Sciatic nerve (tissue), 2 donors: ENCODE data around the gene RASSF6. TPM values are rescaled to one million over a fixed set of nuclear protein-coding genes. Genes with fewer than 3 reads are reported as not detected.
"Not testable (repeated sequence)": the region's sequence is repeated elsewhere in the genome, so short reads cannot be mapped to it uniquely, and the experiment has no call there.

Experiments
- ATAC-seq: fragments of 200-7000 bp; cut with Tn5 transposase; one replicate; pipeline ENCODE4 v1.9.1; 2020; ENCODE audit warnings: mild to moderate bottlenecking, moderate library complexity
- DNase-seq: peaks from one replicate; pipeline ENCODE4 v3.0.0-alpha.2; 2020; ENCODE audit warnings: low spot score
- intact Hi-C: fragments of 100-400 bp; cut with DNase I; formaldehyde crosslinking; loops from one replicate; pipeline ENCODE4 v1.14.2; 2022
- total RNA-seq: library from RNA; stranded (reverse); fragmentation: NEBNext Ultra II Directional; extraction: Animal tissue kit (Norgen Biotek cat#: 25700); gene quantifications from one replicate; pipeline ENCODE4 v1.2.1, GENCODE V29; 2021
- donor health status: DM: no; HTN: no; CAD: no.
- donor health status: DM: no; HTN: no; CAD: no.

RASSF6 gene
- total RNA-seq, 1 donor from 2014 or later: not detected

DNA sequence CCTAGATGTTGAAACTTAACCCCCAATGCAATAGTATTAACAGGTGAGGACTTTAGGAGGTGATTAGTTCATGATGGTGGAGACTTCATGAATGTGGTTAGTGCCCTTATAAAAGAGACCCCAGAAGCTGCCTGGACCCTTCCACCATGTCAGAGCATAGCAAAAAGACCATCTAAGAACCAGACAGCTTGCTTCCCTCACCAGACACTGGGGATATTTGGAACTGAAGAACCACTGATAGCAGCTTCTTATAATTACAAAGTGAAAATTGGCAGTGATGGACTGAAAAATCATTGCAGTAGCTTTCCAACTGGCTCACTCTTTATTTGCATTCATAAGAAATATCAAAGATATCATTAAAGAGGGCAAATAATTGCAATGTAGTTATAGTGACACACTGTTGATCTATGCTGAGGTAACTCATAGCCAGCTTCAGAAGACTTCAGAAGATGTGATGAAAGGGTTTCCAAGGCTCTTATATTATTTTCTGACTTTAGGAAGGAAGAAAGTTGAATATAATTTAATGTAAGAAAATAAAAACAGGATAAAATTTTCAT, 5.8 kb downstream of the RASSF6 start:
- intact Hi-C loops: no loop called here
- no peak for ATAC-seq

DNA sequence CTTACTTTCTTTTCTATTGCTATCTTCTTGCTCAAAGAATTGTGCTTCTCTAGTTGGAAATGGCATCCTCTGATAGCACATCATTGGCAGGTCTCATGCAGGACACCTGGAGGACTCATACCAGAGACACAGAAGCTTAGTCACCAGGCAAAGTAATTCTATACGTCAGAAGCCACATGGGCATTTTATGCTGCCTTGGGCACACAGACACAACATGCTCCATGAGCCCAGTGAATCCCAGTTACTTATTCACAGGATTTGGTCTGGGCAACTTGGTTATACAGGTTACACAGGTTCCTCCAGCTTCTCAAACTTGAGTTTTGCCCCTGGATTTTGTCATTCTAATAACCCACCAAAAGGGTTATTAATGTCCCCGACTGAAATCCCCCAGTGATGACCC, 7.1 kb downstream of the RASSF6 start:
- intact Hi-C loops: no loop called here
- DNase-seq: no peak
- ATAC-seq: no peak

More for the DNA sequence above, 5.8 kb downstream of the RASSF6 start:
- no peak for DNase-seq

DNA sequence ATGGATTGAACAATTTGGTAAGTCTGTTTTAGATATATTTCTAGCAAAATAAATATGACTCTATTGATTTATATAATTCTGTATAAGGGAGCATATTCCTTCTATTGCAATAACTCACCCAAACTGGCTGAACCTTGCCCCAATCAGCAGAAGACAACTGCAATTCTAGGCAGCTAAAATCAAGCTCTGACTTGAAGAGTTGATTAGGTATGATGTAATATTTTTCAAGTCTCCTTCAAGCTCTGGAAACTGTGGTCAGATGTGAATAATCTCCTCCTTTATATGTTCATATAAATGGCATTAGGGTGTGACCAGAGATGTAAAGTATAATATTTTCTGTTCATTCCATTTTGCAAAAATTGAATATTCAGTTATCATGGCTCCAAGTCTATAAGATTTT, 8.2 kb downstream of the RASSF6 start:
- no peak for ATAC-seq
- intact Hi-C loops: no loop called here

DNA sequence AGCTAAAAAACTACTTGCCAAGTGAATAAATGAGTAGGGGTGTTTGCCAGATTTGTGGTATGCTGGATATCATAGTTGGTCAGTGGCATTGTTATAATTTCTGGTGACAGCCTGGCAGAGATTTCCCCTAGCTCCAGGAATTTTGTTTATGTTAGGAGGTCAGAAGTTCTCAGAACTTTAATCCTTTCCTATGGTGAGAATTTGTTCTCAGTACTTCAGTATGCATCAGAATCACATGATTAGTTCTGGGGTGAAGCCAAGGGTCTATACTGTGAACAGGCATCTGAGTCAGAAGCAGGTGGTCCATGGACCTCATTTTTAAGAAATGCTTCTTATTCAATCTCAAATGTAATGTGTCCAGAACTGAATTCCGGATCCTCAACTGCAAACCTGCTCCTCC, 10.5 kb downstream of the RASSF6 start:
- ATAC-seq (no peak), DNase-seq (no peak)
- intact Hi-C loops: no loop called here

More for the DNA sequence above, 8.2 kb downstream of the RASSF6 start:
- no peak for DNase-seq

DNA sequence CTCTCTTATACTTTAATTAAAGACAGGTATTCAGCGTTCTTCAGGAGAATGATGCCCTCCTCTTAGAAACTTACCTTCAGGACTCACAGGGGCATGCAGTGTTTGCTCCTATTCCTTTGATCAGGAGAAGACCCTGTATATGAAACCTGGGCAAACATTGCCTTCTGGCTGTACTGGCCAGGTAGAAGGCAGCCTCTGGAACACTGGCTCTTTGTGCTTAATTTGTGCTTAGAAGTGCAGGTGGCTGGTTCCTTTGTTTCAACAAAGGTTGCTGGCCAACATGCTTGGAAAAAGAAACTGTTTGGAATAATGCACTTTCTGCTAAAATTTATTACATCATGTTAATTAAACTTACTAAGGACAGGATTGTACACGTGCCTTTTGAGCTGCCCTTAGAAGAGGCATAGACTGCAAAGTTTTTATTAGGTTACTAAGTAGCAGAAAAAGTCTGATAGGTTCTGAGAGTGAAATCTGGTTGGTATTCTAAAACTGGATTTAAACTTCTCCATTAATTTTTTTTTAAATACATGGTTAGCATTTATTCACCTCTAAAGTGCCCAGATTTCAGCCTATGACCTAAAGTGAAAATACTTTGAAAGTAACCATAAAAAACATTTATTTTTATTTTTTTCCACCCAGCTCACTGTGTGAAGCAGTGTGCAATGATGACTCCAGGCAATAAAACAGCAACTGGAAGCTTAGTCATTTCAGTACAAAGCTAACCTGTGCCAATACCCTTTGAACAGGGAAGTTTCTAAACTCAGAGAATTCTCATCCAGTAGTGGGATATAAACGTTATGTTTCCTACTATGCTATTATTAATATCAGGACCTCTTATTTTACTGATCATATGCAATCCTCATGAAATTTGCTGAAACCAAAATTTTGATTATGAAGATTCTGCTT, 11.3 kb downstream of the RASSF6 start:
- intact Hi-C loops: no loop called here
- no peak for ATAC-seq
- no peak for DNase-seq

DNA sequence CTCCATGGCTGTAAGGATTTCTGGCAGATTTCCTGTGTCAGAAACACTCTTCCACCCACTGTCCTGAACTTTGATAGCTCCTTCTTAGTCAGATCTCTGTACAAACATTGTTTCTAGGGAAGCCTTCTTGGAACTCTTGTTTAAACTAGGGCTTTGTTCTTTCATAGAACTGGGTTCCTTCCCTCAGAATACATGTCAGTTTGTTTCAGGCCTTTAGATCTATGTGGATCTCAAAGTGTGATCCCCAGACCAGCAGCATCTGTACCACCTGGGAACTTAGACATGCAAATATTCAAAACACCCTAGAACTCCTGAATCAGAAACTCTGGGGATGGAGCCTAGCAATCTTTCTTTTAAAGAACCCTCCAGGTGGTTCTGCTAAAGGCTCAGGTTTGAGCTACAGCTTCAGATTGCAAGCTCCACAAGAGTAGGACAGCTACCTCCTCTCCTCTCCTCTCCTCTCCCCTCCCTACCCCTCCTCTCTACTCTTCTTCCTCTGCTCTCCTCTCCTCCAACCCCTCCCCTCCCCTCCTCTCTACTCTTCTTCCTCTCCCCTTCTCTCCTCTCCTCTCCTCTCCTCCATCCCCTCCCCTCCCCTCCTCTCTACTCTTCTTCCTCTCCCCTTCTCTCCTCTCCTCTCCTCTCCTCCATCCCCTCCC, 12.7 kb downstream of the RASSF6 start:
- ATAC-seq (no peak), DNase-seq (no peak)
- intact Hi-C loops: no loop called here

DNA sequence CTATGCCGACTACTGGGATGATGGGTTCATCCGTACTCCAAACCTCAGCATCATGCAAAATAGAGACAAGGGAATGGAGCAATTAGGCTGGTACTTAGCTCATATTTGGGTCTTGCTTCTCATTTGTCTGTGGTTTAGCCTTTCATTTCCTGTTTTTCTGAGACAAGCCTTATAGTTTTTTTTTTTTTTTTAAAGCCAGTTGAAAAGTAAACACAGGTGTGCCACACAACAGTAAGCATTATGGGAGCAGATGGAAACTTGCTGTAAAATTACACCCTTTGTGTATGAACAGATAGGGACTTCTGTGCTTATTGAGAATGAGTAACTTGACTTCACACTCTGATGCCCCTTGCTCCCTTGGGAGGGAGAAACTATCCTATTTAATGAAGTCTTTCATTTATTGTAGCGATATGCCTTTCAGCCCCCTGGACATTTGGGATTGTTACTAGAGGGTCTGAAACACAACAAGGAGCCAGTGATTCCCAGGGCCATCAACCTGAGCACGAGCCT, 13.7 kb downstream of the RASSF6 start:
- DNase-seq (no peak), ATAC-seq (no peak)
- intact Hi-C loops: no loop called here

DNA sequence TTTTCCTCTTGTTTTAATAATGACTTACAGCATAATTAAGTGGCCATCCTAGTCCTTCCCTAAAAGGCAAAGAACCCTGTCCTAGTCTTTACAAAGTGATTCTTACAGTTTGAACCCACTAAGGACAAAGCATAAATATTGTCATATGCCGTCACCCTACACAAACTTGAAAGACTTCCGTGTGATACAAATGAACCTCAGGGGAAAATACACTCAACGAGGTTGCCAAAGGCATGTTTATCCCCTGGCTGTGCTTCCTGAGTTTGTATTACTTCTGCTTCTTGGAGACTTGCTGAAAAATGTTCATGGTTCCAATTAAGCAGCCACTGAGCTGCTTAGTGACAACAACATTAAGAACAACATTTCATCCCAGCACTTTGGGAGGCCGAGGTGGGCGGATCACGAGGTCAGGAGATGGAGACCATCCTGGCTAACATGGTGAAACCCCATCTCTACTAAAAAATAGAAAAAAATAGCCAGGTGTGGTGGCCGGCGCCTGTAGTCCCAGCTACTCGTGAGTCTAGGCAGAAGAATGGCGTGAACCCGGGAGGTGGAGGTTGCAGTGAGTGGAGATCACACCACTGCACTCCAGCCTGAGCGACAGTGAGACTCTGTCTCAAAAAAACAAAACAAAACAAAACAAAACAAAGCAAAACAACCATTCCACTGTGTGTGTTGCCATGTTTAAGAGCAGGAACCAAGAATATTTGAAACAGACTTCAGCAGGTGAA, 16.2 kb downstream of the RASSF6 start:
- ATAC-seq (no peak), DNase-seq (no peak)
- intact Hi-C loops: no loop called here

DNA sequence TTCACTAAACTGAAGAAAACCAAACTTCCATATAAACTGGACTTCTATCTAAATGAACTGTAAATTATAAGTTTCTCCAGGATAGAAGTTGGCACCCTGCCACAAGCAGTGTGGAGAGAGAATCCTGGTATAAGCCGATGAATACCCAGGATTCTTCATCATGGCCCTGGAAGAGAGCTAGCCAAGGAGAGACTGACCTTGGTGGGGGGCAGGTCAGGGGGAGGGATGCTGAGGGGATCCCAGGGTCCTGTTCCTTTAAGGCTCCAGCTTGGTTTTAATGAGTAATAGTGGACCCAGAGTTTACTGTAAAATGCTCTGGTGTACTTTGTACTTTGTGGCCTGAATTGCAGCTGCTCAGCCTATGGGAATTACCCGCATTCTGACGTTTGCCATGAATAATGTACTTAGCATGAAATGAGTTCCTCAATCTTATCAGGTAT, 16.9 kb downstream of the RASSF6 start:
- intact Hi-C loops: no loop called here
- DNase-seq (no peak), ATAC-seq (no peak)

DNA sequence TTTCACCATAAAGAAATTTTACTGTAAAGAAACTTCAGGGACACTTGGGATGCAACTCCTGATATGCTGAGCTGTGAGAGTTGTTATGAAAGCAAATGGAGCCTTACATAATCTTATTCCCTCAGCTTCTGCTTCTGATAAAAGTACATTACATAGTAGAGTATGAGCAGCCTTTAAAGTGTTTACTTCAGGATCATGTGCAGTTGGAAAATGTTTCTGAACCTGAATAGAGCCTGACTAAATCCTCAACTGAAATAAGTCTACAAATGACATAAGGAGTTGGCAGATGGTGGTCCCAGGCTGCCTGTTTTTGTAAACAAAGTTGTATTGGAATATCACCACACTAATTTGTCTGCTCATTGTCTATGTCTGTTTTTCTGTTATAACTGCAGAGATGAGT, 19.3 kb downstream of the RASSF6 start:
- no peak for DNase-seq
- ATAC-seq: peak; percentile 50
- intact Hi-C loops: no loop called here

DNA sequence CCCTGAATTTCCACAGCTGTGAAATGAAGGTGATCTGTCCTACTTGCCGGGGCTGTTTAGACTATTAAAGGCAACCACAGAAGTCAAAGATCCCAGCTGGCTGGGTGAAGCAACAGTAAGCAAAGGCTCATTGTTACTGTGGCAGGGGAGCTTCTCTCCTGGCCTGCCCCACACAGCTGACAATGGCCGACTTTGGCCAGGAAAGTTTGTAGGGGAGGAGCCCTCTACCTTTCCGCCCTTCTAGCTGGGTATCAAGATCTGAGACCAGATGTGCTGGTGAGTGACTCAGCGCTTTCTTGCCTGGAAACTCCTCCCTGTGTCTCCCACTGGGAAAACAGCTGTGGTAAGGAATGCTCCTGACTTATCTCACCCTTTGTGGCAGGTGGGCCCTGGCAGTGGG, 21.1 kb downstream of the RASSF6 start:
- ATAC-seq (peak; percentile 87), DNase-seq (no peak)
- intact Hi-C loops: no loop called here

DNA sequence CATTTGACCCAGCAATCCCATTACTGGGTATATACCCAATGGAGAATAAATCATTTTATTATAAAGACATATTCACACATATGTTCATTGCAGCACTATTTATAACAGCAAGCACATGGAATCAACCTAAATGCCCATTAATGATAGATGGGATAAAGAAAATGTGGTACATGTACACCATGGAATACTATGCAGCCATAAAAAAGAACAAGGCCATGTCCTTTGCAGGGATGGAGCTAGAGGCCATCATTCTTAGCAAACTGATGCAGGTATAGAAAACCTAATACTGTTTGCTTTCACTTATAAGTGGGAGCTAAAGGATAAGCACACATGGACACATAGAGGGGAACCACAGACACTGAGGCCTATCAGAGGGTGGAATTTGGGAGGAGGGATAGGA, 22.6 kb downstream of the RASSF6 start:
- no peak for ATAC-seq
- no peak for DNase-seq
- intact Hi-C loops: no loop called here

DNA sequence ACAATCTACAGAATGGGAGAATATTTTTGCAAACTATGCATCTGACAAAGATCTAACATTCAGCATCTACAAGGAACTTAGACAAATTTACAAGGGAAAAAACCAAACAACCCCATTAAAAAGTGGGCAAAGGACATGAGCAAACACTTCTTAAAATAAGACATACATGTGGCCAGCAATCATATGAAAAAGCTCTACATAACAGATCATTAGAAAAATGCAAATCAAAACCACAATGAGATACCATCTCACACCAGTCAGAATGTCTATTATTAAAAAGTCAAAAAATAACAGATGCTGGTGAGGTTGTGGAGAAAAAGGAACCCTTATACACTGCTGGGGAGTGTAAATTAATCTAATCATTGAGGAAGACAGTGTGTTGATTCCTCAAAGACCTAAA, 23.1 kb downstream of the RASSF6 start:
- intact Hi-C loops, DNase-seq: not testable (repeated sequence)

DNA sequence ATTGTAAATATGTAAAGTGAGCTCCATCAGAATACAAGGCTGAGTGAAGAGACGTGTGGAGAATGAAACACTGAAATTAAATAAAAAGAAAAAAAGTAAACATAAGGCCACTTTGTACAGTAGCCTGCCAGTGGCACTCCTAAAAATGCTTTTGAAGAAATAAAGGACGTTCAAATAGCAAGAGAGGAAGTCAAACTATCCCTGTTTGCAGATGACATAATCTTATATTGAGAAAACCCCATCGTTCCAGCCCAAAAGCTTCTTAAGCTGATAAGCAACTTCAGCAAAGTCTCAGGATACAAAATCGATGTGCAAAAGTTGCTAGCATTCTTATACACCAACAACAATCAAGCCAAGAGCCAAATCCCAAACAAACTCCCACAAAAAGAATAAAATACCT, 24.2 kb downstream of the RASSF6 start:
- no peak for DNase-seq
- ATAC-seq: no peak
- intact Hi-C loops: no loop called here

More for the DNA sequence above, 23.1 kb downstream of the RASSF6 start:
- ATAC-seq: not testable (repeated sequence)

DNA sequence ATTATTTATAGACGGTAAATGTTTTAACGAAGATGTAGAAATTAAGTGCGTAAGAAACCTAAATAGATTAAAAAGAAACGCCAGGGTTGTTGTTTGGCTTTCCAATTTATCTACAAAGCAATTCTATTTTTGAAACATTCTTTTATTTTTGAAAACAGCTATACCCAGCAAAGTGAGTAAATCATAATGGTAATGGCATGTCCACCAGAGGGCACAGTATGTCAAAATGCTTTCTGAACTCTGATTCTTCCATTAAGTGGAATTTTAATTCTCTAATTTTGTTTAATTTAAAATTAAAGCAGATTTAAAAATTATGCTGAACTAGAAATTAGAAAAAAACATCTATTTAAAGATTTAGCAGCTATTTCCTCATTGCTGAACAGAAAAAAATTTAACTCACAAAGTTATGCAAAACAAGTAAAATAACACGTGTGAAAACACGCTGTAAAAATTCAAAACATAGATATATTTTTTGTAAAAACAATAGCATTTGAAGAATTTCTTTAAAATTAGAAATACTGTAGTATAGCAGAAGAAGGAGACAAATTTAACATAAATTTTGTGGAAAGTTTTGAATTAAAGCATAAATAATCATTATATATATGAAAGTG, 26.5 kb downstream of the RASSF6 start:
- ATAC-seq (no peak), DNase-seq (no peak)
- intact Hi-C loops: no loop called here

DNA sequence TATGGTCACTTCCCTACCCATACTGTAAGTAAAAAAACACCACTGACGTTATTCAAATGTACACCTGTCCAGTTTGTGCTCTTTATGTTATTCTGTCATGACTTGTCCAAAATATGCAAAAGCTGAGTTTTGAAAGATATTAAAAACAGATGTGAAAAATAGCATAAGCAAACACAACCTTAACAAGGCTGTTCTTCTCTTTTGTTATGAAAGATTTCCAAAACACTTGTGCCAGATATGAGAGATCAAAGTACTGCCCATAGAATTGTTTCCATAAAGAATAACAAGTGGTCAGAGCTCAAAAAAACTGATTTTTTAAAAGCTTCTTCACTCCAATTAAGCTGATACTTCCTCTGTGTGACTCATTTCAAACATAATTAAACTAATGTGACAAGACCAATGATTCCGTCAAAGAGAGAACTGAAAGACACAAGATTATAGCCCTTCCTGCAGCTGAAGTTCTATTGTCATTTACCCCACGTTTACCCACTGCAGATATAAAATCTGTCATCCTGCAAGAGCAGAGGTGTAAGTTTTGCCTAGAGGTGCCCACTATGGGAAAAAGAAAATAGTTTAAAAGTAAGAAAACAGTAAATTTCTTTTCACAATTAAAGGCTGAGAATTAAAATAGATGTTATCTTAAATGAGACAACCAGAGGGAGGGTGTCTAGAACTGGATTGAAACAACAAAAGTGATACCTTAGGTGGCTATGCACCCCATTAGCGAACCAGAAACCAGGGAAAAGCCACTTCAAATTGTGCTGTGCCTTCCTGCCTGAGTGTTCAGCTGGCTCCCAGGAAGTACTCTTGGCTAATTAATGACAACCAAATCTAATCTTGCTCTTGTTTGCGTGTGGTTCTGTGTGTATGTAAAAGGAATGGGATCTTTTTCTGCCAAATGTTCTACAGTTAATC, 30.1 kb downstream of the RASSF6 start:
- no peak for ATAC-seq
- intact Hi-C loops: no loop called here
- no peak for DNase-seq

DNA sequence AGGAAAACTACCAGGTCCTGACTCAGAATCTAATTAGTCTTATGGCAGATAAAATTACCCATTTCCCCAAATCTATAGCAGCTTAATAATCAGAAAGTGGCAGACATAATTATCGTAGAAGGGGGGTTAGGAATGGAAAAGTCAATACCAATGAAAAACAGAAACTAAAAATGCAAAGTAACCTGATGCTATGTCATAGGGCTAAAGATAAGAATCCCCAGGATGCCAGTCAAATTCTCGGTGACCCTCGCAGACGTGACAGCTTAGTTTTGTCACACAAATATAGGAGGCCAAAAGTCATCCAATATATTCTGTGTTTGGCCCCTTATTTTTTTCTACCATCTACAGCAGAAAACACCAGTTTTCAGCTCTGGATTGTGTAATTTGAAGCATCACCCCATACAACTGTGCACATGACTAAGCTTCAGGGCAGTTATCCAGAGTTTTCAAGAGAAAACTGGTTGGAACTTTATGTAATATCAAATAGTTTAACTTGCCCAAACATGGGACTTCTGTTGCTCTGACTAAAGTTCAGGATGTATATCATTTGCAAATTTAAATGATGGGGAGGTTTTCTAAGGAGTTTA, 30.9 kb downstream of the RASSF6 start:
- DNase-seq (no peak), ATAC-seq (peak; percentile 61)
- intact Hi-C loops: no loop called here
